Endothelial cell of umbilical vein (primary cell): ENCODE results near the gene COL4A2. TPM values are rescaled to one million over a fixed set of nuclear protein-coding genes. Genes with fewer than 3 reads are reported as not detected.

ENCODE experiments used
- BruUV-seq: library from RNA; stranded (reverse); fragments of 400-500 nt; replicated peaks from 2 replicates; lab custom pipeline; 2021; lab: Mats Ljungman, UMichigan
- CTCF ChIA-PET: fragments of 300-600, 350-600 bp; sonication (Branson Sonifier 250); formaldehyde crosslinking; loops from one replicate; lab custom pipeline; 2021; ENCODE audit warnings: antibody characterized with exemption, inconsistent platforms; lab: Charles Lee
- POLR2A ChIA-PET: fragments of 300-600, 350-600 bp; sonication (Branson Sonifier 250); formaldehyde crosslinking; loops from one replicate; lab custom pipeline; 2021; ENCODE audit warnings: antibody characterized with exemption, inconsistent platforms; lab: Charles Lee
- DNase-seq: peaks from one replicate; pipeline ENCODE4 v3.0.0-alpha.2; 2011; ENCODE audit warnings: low read depth, low spot score
- FAIRE-seq: peaks from 2 replicates; lab custom pipeline; 2011; peaks lifted over from hg19 to GRCh38; lab: Jason Lieb, UNC
- H2AFZ ChIP-seq: 2 replicates; pipeline ENCODE4 v1.6.0; 2012; ENCODE audit warnings: low read depth, low read length, control low read depth, inconsistent platforms
- H3K27ac ChIP-seq: 2 replicates; pipeline ENCODE4 v1.5.1; 2011; ENCODE audit warnings: low read depth, mild to moderate bottlenecking, control low read depth, low read length, moderate library complexity; ENCODE audit not compliant: insufficient read depth
- H3K27me3 ChIP-seq, 2 experiments: 2 replicates each; pipeline versions ENCODE4 v1.6.0 to v1.6.1; 2011; ENCODE audit warnings: low read length in 2 of 2, mixed read lengths in 1 of 2; ENCODE audit not compliant: control insufficient read depth in 2 of 2, insufficient read depth in 2 of 2
- H3K36me3 ChIP-seq, 2 experiments: 2 replicates in 1 of 2; 3 replicates in 1 of 2; pipeline ENCODE4 v1.5.1; 2011; ENCODE audit warnings: low read length in 2 of 2, mild to moderate bottlenecking in 1 of 2, moderate library complexity in 1 of 2; ENCODE audit not compliant: control insufficient read depth in 2 of 2, insufficient read depth in 2 of 2; ENCODE audit errors: extremely low read depth in 1 of 2
- H3K4me1 ChIP-seq: 3 replicates; pipeline ENCODE4 v1.5.1; 2011; ENCODE audit warnings: mild to moderate bottlenecking, low read length; ENCODE audit not compliant: control insufficient read depth, insufficient read depth; ENCODE audit errors: extremely low read depth
- H3K4me2 ChIP-seq: 2 replicates; pipeline ENCODE4 v1.6.1; 2011; ENCODE audit warnings: low read length, control low read depth, mixed read lengths; ENCODE audit not compliant: insufficient read depth
- H3K4me3 ChIP-seq, 3 experiments: fragments of 200-600 bp in 1 of 3; sonication (generic), shearing (Covaris generic) in 1 of 3; replicated peaks in 1 of 3; 2 replicates each; pipeline ENCODE4 v1.5.1; 2011 to 2016; ENCODE audit warnings: control low read depth in 3 of 3, low read length in 3 of 3, mild to moderate bottlenecking in 2 of 3, inconsistent platforms in 1 of 3, low read depth in 1 of 3, moderate library complexity in 1 of 3; ENCODE audit not compliant: insufficient read depth in 1 of 3
- H3K79me2 ChIP-seq: 2 replicates; pipeline ENCODE4 v1.6.0; 2012; ENCODE audit warnings: low read length, inconsistent platforms; ENCODE audit not compliant: control insufficient read depth, insufficient read depth
- H3K9ac ChIP-seq: replicated peaks from 2 replicates; pipeline ENCODE3; 2011; ENCODE audit warnings: low read length, control low read depth; ENCODE audit not compliant: insufficient read depth; ENCODE audit errors: extremely low read depth
- H3K9me1 ChIP-seq: replicated peaks from 3 replicates; pipeline ENCODE4 v1.6.0; 2011; ENCODE audit warnings: mild to moderate bottlenecking, low read length; ENCODE audit not compliant: control insufficient read depth, insufficient read depth; ENCODE audit errors: extremely low read depth
- H3K9me3 ChIP-seq: replicated peaks from 2 replicates; pipeline ENCODE4 v1.5.1; 2012; ENCODE audit warnings: low read length, inconsistent platforms; ENCODE audit not compliant: control insufficient read depth, insufficient read depth
- H4K20me1 ChIP-seq: replicated peaks from 2 replicates; pipeline ENCODE3; 2011; ENCODE audit warnings: mild to moderate bottlenecking, low read length; ENCODE audit not compliant: control insufficient read depth, insufficient read depth; ENCODE audit errors: extremely low read depth
- EZH2 ChIP-seq: IDR thresholded peaks from 2 replicates; pipeline ENCODE4 v1.6.1; 2012; ENCODE audit warnings: borderline replicate concordance, low read depth, mild to moderate bottlenecking, moderate library complexity, low read length, inconsistent platforms; ENCODE audit not compliant: severe bottlenecking
- FOS ChIP-seq: IDR thresholded peaks from 2 replicates; pipeline ENCODE4 v1.6.1; 2011; ENCODE audit warnings: mild to moderate bottlenecking, low read length, moderate library complexity, borderline replicate concordance; ENCODE audit not compliant: insufficient read depth
- GATA2 ChIP-seq: IDR thresholded peaks from 2 replicates; pipeline ENCODE4 v1.7.0; 2011; ENCODE audit warnings: low read depth, mild to moderate bottlenecking, moderate library complexity, mixed read lengths, low read length; ENCODE audit not compliant: insufficient read length, insufficient read depth
- JUN ChIP-seq: IDR thresholded peaks from 2 replicates; pipeline ENCODE4 v1.6.1; 2011; ENCODE audit warnings: borderline replicate concordance, low read depth; ENCODE audit not compliant: insufficient read length, insufficient read depth
- MAX ChIP-seq: IDR thresholded peaks from 2 replicates; pipeline ENCODE4 v1.6.1; 2011; ENCODE audit not compliant: insufficient read depth, insufficient read length
- MYC ChIP-seq: IDR thresholded peaks from one replicate; pipeline ENCODE4 v1.6.1; 2011; ENCODE audit warnings: mild to moderate bottlenecking, low read depth, low read length
- POLR2A ChIP-seq: IDR thresholded peaks from 2 replicates; pipeline ENCODE4 v1.6.1; 2012; ENCODE audit warnings: low read depth, mild to moderate bottlenecking, control low read depth, low read length
- POLR2AphosphoS5 ChIP-seq: IDR thresholded peaks from 2 replicates; pipeline ENCODE4 v1.6.1; 2012; ENCODE audit warnings: low read depth, mild to moderate bottlenecking, control low read depth, low read length, moderate library complexity; ENCODE audit not compliant: insufficient read depth
- dilution Hi-C: fragments of 300-500 bp; cut with MboI; formaldehyde crosslinking; loops from one replicate; pipeline ENCODE4 v1.15.0; 2019; ENCODE audit warnings: low sequenced_read_pairs; ENCODE audit not compliant: extremely low pct_ligation_motif_present
- intact Hi-C: fragments of 100-400 bp; cut with micrococcal nuclease; formaldehyde crosslinking; loops from one replicate; pipeline ENCODE4 v1.10.0; 2022
- polyA plus RNA-seq, 4 experiments: library from polyadenylated mRNA; depleted of rRNA in 3 of 4; stranded (reverse) in 3 of 4; unstranded in 1 of 4; fragments of >200 nt; gene quantifications; 2 replicates each; pipeline versions ENCODE4 v1.2.1 to v1.2.3, GENCODE V29; 2011 to 2012; ENCODE audit warnings: missing spikeins in 1 of 4
- total RNA-seq: library from RNA; stranded (reverse); gene quantifications from 2 replicates; pipeline ENCODE4 v1.2.3, GENCODE V29; 2021
- TF ChIP-seq, protein P1 (sequence below), 2 donors: IDR thresholded peaks; 1 replicate in 1 of 2; 2 replicates in 1 of 2; pipeline ENCODE4 v1.5.1; 2011; ENCODE audit warnings: low read length in 2 of 2, mild to moderate bottlenecking in 2 of 2, moderate library complexity in 2 of 2, control low read depth in 1 of 2, inconsistent platforms in 1 of 2, low read depth in 1 of 2; ENCODE audit not compliant: insufficient read depth in 1 of 2; ENCODE audit errors: extremely low read depth in 1 of 2

COL4A2 gene
- total and polyA plus RNA-seq, 2 donors (not counting 3 experiments of a cell fraction or from before 2014, with no cell fraction given): 792 to 940 TPM

DNA sequence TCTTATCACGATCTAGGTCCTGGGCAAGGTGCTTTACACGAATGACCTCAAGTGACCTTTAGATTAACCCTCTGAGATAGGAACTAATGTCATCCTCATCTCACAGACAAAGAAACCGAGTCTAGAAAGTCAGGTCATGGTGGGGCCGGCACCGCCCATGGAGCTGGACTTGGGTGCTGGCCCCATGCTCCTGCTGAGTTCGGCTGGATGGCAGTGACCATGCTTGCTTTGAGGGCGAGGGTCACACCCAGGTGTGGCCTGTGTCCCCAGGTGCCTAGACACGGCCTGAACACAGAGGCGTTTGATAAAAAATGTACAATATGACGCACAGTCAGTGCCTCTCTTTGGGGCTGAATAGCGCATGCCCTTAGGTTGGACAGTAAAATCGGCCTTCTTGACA, 26.8 kb downstream of the COL4A2 start:
- CTCF ChIA-PET: no interaction called here
- FAIRE-seq: no peak
- H4K20me1 ChIP-seq: no peaks in the 10 kb centered on the region

More for the DNA sequence above, 26.8 kb downstream of the COL4A2 start:
- no TSS peak for BruUV-seq
- no peak overlapping the region for H3K9ac ChIP-seq
- H2AFZ ChIP-seq: no peak overlapping the region
- POLR2A ChIA-PET: no interaction called here
- no peaks in the 10 kb centered on the region for H3K27me3 ChIP-seq
- no peak for DNase-seq
- H3K4me1 ChIP-seq: peaks cover 23% of the 10 kb centered on the region
- dilution Hi-C loops (no loop called here), intact Hi-C loops (no loop called here)
- TF ChIP-seq FOS: no peak
- no peak for TF ChIP-seq JUN
- TF ChIP-seq, protein P1, sequence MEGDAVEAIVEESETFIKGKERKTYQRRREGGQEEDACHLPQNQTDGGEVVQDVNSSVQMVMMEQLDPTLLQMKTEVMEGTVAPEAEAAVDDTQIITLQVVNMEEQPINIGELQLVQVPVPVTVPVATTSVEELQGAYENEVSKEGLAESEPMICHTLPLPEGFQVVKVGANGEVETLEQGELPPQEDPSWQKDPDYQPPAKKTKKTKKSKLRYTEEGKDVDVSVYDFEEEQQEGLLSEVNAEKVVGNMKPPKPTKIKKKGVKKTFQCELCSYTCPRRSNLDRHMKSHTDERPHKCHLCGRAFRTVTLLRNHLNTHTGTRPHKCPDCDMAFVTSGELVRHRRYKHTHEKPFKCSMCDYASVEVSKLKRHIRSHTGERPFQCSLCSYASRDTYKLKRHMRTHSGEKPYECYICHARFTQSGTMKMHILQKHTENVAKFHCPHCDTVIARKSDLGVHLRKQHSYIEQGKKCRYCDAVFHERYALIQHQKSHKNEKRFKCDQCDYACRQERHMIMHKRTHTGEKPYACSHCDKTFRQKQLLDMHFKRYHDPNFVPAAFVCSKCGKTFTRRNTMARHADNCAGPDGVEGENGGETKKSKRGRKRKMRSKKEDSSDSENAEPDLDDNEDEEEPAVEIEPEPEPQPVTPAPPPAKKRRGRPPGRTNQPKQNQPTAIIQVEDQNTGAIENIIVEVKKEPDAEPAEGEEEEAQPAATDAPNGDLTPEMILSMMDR (IDR thresholded peaks at IDR 0.05; ENCODE audit: extremely low read depth in 1 of 2, insufficient read depth in 1 of 2, low read depth in 1 of 2, low read length in 2 of 2): no peak
- TF ChIP-seq EZH2: no peak
- TF ChIP-seq POLR2A: no peak
- no peak for TF ChIP-seq MAX
- no peak for TF ChIP-seq POLR2AphosphoS5
- no peak for TF ChIP-seq MYC
- no peak for TF ChIP-seq GATA2
- no peaks in the 10 kb centered on the region for H3K9me1 ChIP-seq
- no peak overlapping the region for H3K4me3 ChIP-seq
- H3K27ac ChIP-seq: no peak overlapping the region
- H3K4me2 ChIP-seq: no peak overlapping the region
- H3K9me3 ChIP-seq: no peaks in the 10 kb centered on the region
- peaks cover 68% of the 10 kb centered on the region for H3K79me2 ChIP-seq
- H3K36me3 ChIP-seq: peaks cover 4 to 8% of the 10 kb centered on the region in 2 experiments
